Astrocyte (in vitro differentiated cells and primary cell): ENCODE results near the gene NOL4L. TPM values are rescaled to one million over a fixed set of nuclear protein-coding genes. Genes with fewer than 3 reads are reported as not detected.

Experiments used
- DNase-seq: peaks from one replicate; pipeline ENCODE4 v3.0.0-alpha.2; 2010; ENCODE audit warnings: low read depth
- FAIRE-seq: peaks from 2 replicates; lab custom pipeline; 2011; peaks lifted over from hg19 to GRCh38; lab: Jason Lieb, UNC
- H2AFZ ChIP-seq: 2 replicates; pipeline ENCODE4 v1.6.0; 2012; ENCODE audit warnings: low read depth, low read length, inconsistent platforms
- H3K27ac ChIP-seq: 2 replicates; pipeline ENCODE4 v1.5.1; 2011; ENCODE audit warnings: low read depth, low read length, inconsistent platforms
- H3K27me3 ChIP-seq: 2 replicates; pipeline ENCODE4 v1.6.0; 2011; ENCODE audit warnings: low read length, inconsistent platforms; ENCODE audit not compliant: insufficient read depth
- H3K36me3 ChIP-seq: 2 replicates; pipeline ENCODE4 v1.5.1; 2011; ENCODE audit warnings: low read length, inconsistent platforms; ENCODE audit not compliant: insufficient read depth
- H3K4me1 ChIP-seq: 2 replicates; pipeline ENCODE4 v1.5.1; 2011; ENCODE audit warnings: low read length, inconsistent platforms; ENCODE audit not compliant: insufficient read depth
- H3K4me2 ChIP-seq: 2 replicates; pipeline ENCODE4 v1.6.0; 2012; ENCODE audit warnings: low read length, inconsistent platforms
- H3K4me3 ChIP-seq: 2 replicates; pipeline ENCODE4 v1.5.1; 2011; ENCODE audit warnings: low read depth, mild to moderate bottlenecking, low read length, inconsistent platforms; ENCODE audit not compliant: insufficient read depth
- H3K79me2 ChIP-seq: 2 replicates; pipeline ENCODE4 v1.6.0; 2012; ENCODE audit warnings: mild to moderate bottlenecking, low read length, inconsistent platforms; ENCODE audit not compliant: insufficient read depth
- H3K9ac ChIP-seq: 2 replicates; pipeline ENCODE4 v1.6.0; 2012; ENCODE audit warnings: mild to moderate bottlenecking, low read length, inconsistent platforms
- H3K9me3 ChIP-seq: 2 replicates; pipeline ENCODE4 v1.5.1; 2012; ENCODE audit warnings: low read depth, mild to moderate bottlenecking, low read length, inconsistent platforms; ENCODE audit not compliant: insufficient read depth
- H4K20me1 ChIP-seq: 2 replicates; pipeline ENCODE4 v1.6.0; 2012; ENCODE audit warnings: low read length, inconsistent platforms; ENCODE audit not compliant: insufficient read depth
- H3K27ac Mint-ChIP-seq: one replicate; pipeline ENCODE4 v1.8.0; 2021; ENCODE audit warnings: mild to moderate bottlenecking, mixed read lengths; ENCODE audit not compliant: unreplicated experiment
- H3K27me3 Mint-ChIP-seq: one replicate; pipeline ENCODE4 v1.8.0; 2021; ENCODE audit warnings: low read depth, mixed read lengths; ENCODE audit not compliant: unreplicated experiment
- H3K36me3 Mint-ChIP-seq: one replicate; pipeline ENCODE4 v1.8.0; 2021; ENCODE audit warnings: low read depth, mixed read lengths; ENCODE audit not compliant: unreplicated experiment
- H3K4me1 Mint-ChIP-seq: one replicate; pipeline ENCODE4 v1.8.0; 2021; ENCODE audit warnings: low read depth, mixed read lengths; ENCODE audit not compliant: unreplicated experiment
- H3K4me3 Mint-ChIP-seq: one replicate; pipeline ENCODE4 v1.8.0; 2021; ENCODE audit warnings: mild to moderate bottlenecking, moderate library complexity, mixed read lengths; ENCODE audit not compliant: unreplicated experiment
- H3K9me3 Mint-ChIP-seq: one replicate; pipeline ENCODE4 v1.8.0; 2021; ENCODE audit warnings: mild to moderate bottlenecking, mixed read lengths; ENCODE audit not compliant: unreplicated experiment
- CTCF ChIP-seq: IDR thresholded peaks from 2 replicates; pipeline ENCODE4 v1.5.1; 2011; ENCODE audit warnings: low read depth, mild to moderate bottlenecking, inconsistent platforms, low read length, moderate library complexity; ENCODE audit not compliant: insufficient read depth
- EZH2 ChIP-seq: IDR thresholded peaks from 2 replicates; pipeline ENCODE4 v1.6.1; 2012; ENCODE audit warnings: mild to moderate bottlenecking, low read length, inconsistent platforms; ENCODE audit not compliant: insufficient read depth
- total RNA-seq: library from RNA; stranded (reverse); gene quantifications from 2 replicates; pipeline ENCODE4 v1.2.1, GENCODE V29; 2021

Gene NOL4L
- total RNA-seq, 1 donor from 2014 or later, result 35.5 TPM

- Mint-ChIP-seq H3K27ac (no peak overlapping the region), H3K27me3 (no peaks in the 10 kb centered on the region), H3K4me3 (no peak overlapping the region), H3K36me3 (peaks cover 11% of the 10 kb centered on the region), H3K4me1 (peaks cover 3% of the 10 kb centered on the region), H3K9me3 (no peaks in the 10 kb centered on the region)
- DNase-seq (no peak), FAIRE-seq (no peak)
- Histone ChIP-seq H4K20me1 (peaks cover 83% of the 10 kb centered on the region), H3K4me1 (no peaks in the 10 kb centered on the region), H2AFZ (no peak overlapping the region), H3K79me2 (peaks cover 91% of the 10 kb centered on the region), H3K27ac (no peak overlapping the region), H3K4me2 (no peak overlapping the region), H3K36me3 (peaks cover 3% of the 10 kb centered on the region), H3K9ac (no peak overlapping the region), H3K4me3 (no peak overlapping the region), H3K9me3 (no peaks in the 10 kb centered on the region), H3K27me3 (no peaks in the 10 kb centered on the region)
- TF ChIP-seq EZH2 (no peak), CTCF (no peak)
Observed at GRCh38 chr20:32397567-32398084, 187.5 kb downstream of the NOL4L start.

GRCh38 chr20:32396646-32397160, 188.4 kb downstream of the NOL4L start:
- no peak overlapping the region for H3K9ac ChIP-seq
- no peak overlapping the region for H3K4me3 ChIP-seq
- H3K4me1 ChIP-seq, result no peaks in the 10 kb centered on the region
- FAIRE-seq (no peak), DNase-seq (no peak)
- Mint-ChIP-seq H3K27ac (no peak overlapping the region), H3K27me3 (no peaks in the 10 kb centered on the region), H3K4me1 (peaks cover 3% of the 10 kb centered on the region), H3K36me3 (peaks cover 13% of the 10 kb centered on the region), H3K9me3 (no peaks in the 10 kb centered on the region), H3K4me3 (no peak overlapping the region)
- H2AFZ ChIP-seq, result no peak overlapping the region
- H3K27me3 ChIP-seq, result no peaks in the 10 kb centered on the region
- TF ChIP-seq EZH2, result no peak
- no peak for TF ChIP-seq CTCF
- peaks cover under 1% of the 10 kb centered on the region for H3K36me3 ChIP-seq
- no peak overlapping the region for H3K27ac ChIP-seq
- peaks cover 90% of the 10 kb centered on the region for H3K79me2 ChIP-seq
- no peaks in the 10 kb centered on the region for H3K9me3 ChIP-seq
- no peak overlapping the region for H3K4me2 ChIP-seq
- peaks cover 82% of the 10 kb centered on the region for H4K20me1 ChIP-seq

GRCh38 chr20:32395066-32395465, 190.1 kb downstream of the NOL4L start:
- H3K9me3 Mint-ChIP-seq, result no peaks in the 10 kb centered on the region
- no peak for FAIRE-seq
- peaks cover 12% of the 10 kb centered on the region for H3K36me3 Mint-ChIP-seq
- H3K27me3 Mint-ChIP-seq, result no peaks in the 10 kb centered on the region
- Histone ChIP-seq H3K4me3 (no peak overlapping the region), H2AFZ (no peak overlapping the region), H3K79me2 (peaks cover 93% of the 10 kb centered on the region), H3K9me3 (no peaks in the 10 kb centered on the region), H3K36me3 (peaks cover 9% of the 10 kb centered on the region), H4K20me1 (peaks cover 79% of the 10 kb centered on the region), H3K9ac (no peak overlapping the region), H3K27ac (no peak overlapping the region), H3K27me3 (no peaks in the 10 kb centered on the region), H3K4me2 (no peak overlapping the region), H3K4me1 (no peaks in the 10 kb centered on the region)
- H3K27ac Mint-ChIP-seq, result no peak overlapping the region
- no peak overlapping the region for H3K4me3 Mint-ChIP-seq
- TF ChIP-seq CTCF (no peak), EZH2 (no peak)
- peaks cover 3% of the 10 kb centered on the region for H3K4me1 Mint-ChIP-seq
- no peak for DNase-seq
